GM19239 (cell line): Measurements from ENCODE around the gene TTC7B.

Experiments
- DNase-seq: peaks from one replicate; pipeline ENCODE4 v3.0.0; 2011; ENCODE audit warnings: low spot score; ENCODE audit not compliant: insufficient read length
- FAIRE-seq: peaks from 2 replicates; lab custom pipeline; 2011; peaks lifted over from hg19 to GRCh38; lab: Jason Lieb, UNC

TTC7B gene

GRCh38 chr14:90750191-90750590 is 66.0 kb downstream of the TTC7B start:
- FAIRE-seq (no peak), DNase-seq (no peak)

DNA sequence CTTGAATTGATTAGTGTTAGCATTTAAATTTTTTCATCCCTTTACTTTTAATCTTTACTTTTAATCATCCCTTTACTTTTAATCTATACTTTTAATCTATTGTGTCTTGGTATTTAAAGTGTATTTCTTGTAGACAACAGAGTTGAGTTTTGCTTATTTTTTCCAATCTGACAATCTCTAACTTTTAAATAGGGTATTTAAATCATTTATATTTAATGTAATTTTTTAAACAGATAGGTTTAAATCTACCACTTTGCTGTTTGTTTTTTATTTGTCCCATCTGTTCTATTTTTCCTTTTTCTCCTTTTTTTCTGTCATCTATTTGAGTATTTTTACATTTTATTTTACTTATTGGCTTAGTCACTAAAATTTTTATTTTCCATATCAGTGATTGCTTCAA is 68.3 kb downstream of the TTC7B start:
- FAIRE-seq (no peak), DNase-seq (no peak)

GRCh38 chr14:90743826-90744225 is 72.4 kb downstream of the TTC7B start:
- DNase-seq (no peak), FAIRE-seq (no peak)

DNA sequence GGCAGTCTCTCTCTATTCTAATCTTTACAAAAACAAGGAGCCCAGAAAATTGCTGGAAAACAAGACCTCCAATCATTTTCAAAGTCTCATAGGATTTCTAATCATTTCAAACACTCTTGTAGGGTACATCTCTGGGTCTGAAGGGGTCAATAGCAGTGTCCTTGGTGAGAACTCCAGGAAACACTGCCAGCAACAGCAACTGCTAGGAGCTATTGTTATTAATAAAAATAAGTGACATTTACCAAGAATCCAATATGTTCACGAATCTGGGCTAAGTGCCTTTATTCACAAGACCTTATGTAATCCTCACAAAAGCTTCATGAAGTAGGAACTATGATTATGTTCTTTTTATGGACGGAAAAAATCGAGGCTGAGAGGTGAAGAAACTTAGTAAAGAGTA is 72.8 kb downstream of the TTC7B start:
- DNase-seq (no peak), FAIRE-seq (no peak)

- FAIRE-seq: no peak
- no peak for DNase-seq
Measured at GRCh38 chr14:90742729-90743128, 73.5 kb downstream of the TTC7B start.

DNA sequence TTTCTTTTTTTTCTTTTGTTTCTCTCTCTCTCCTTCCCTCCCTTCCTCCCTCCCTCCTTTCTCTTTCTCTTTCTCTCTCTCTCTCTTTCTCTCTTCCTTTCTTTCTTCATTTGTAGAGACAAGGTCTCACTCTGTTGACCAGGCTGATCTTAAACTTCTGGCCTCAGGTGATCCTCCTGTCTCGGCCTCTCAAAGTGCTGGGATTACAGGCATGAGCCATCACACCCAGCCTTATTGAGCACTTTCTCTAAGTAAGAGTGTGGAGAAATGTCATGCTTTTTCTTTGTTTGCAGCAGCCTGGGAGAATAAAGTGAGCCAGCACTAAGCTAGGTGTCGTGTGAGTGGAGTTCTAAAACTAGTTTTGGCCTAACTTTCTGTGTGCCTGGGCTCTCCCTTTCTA is 74.0 kb downstream of the TTC7B start:
- DNase-seq (no peak), FAIRE-seq (no peak)

GRCh38 chr14:90741682-90741946 is 74.6 kb downstream of the TTC7B start:
- DNase-seq (no peak), FAIRE-seq (no peak)

DNA sequence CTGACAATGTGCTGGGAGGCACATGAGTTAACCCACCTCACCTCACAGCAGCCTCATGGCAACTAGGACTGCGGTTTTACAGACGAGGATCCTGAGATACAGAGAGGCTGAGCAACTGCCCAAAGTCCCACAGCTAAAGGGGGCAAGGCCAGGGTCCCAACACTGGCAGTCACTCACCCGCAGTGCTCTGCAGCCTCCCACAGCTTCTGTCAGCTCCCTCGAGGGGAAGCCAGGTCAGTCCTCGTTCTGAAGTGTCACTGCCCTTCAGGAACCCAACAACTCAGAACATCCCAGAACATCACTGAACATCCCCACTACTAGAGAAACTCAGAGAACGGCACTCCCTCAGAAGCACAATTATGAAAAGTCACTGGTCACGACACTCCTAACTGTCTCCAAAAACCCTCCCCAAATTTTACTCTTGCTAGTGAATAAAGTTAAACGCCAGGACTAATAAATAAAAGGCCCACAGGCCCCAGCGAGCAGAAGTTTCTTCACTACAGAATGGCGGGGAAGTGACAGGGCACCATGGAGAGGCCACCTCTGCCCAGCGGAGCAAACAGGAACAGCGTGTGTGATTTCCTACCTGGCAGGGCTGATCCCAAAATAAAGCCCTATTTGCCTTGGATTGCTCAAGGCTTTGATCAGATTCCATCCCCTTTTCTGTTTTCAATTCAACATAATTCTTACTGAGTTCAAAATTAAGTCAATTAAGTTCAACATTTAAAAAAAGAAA is 75.1 kb downstream of the TTC7B start:
- FAIRE-seq: no peak
- DNase-seq: no peak

- no peak for FAIRE-seq
- DNase-seq: no peak
Measured at GRCh38 chr14:90740081-90740480, 76.1 kb downstream of the TTC7B start.

DNA sequence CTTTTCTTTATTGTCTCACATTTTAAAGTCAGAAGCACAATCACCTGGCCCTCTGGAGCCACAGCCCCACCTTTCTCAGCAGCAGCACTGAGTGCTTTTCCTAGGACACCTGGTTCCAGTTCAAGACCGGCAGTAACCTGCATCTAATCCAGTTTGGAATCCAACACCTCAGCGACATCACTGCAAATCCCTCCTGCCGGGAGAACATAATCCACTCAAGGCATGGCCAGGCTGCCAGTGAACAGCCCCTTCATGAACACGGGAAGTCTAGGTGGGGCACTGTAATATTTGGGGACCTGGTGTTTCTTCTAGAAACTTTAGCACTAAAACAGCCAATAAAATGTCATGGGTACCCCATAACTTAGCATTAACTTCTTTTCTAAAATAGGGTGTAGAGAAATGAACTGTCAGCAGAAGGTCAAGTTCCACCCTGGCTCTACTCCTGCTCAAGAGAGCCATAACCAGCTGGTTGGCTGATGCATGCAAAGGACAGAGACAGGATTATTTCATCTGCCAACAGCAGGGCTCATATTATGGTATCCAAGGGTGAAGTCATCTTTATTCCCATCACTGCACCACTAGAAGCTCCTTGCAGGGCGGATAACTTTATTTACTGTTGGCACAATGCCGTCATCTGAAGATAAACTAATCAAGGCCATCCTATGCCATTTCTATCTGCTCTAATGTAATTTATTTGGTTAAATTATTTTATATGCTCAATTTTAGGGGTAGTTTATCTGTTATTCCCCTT is 76.7 kb downstream of the TTC7B start:
- no peak for DNase-seq

GRCh38 chr14:90733139-90733808 is 83.0 kb downstream of the TTC7B start:
- DNase-seq: no peak
- no peak for FAIRE-seq

More for the DNA sequence above, 76.7 kb downstream of the TTC7B start:
- no peak for FAIRE-seq

- DNase-seq: no peak
- no peak for FAIRE-seq
Measured at GRCh38 chr14:90732718-90733117, 83.5 kb downstream of the TTC7B start.

DNA sequence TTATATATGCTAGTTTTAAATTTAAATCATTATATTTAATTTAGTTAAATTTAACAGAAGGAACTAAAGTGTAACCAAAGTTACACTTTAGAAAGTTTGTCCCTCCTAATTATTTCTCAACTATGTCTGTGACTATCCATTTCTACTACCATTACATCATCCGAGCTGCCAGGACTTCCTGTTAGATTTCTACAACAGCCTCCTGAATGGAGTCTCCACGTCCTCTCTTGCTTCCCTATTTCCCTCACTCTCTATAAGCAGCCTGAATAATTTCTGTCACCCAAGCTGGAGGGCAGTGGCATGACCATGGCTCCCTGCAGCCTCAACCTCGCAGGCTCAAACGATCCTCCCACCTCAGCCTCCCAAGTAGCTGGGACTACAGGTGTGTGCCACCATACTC is 84.1 kb downstream of the TTC7B start:
- DNase-seq: no peak
- no peak for FAIRE-seq

GRCh38 chr14:90731487-90731886 is 84.7 kb downstream of the TTC7B start:
- no peak for FAIRE-seq
- DNase-seq: no peak

DNA sequence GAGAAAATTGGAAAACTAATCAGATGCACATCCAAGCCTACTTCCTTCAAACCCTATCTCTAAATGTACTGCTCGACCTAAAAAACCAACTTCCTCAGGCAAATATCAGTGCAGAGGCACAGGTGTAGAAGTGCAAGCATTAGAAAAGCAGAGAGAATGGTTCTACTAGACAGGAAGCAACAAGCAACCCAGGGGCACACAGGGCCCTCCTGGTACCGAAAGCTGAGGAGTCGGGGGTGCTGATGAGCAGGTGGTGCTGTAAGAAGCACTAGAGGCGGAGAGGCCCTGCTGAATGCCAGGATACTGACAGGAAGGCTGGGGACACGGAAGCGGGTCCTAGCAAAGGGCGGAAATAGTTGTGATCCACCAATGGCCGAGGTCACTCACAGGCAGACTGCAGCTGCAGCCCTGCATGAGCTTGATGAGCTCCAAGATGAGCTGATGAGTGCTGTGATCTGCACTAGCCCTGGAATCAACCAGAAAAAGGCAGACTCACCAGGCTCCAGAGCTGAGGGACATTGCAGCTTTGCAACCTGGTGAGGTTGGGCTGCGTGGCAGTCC is 85.9 kb downstream of the TTC7B start:
- DNase-seq (no peak), FAIRE-seq (no peak)

GRCh38 chr14:90728951-90729350 is 87.3 kb downstream of the TTC7B start:
- DNase-seq (no peak), FAIRE-seq (no peak)

- DNase-seq (no peak), FAIRE-seq (no peak)
Measured at GRCh38 chr14:90727082-90727481, 89.1 kb downstream of the TTC7B start.

- DNase-seq (no peak), FAIRE-seq (no peak)
Measured at GRCh38 chr14:90726656-90727055, 89.6 kb downstream of the TTC7B start.

- no peak for FAIRE-seq
- no peak for DNase-seq
Measured at GRCh38 chr14:90724866-90725265, 91.4 kb downstream of the TTC7B start.

GRCh38 chr14:90722590-90722989 is 93.6 kb downstream of the TTC7B start:
- FAIRE-seq (no peak), DNase-seq (no peak)

GRCh38 chr14:90721619-90722305 is 94.5 kb downstream of the TTC7B start:
- DNase-seq: no peak
- FAIRE-seq: no peak
